Measurements from ENCODE around the gene KLK11. TPM values are rescaled to one million over a fixed set of nuclear protein-coding genes. Genes with fewer than 3 reads are reported as not detected.

The KLK11 gene
- total and polyA plus RNA-seq, 7 donors, result 0.71 to 0.76 TPM; not detected in 5

- Histone ChIP-seq H3K4me3 (no peak overlapping the region), H3K36me3 (no peaks in the 10 kb centered on the region), H3K9me3 (no peaks in the 10 kb centered on the region), H3K27me3 (peaks cover 0 to 64% (median 30%) of the 10 kb centered on the region in 3 donors), H3K27ac (no peak overlapping the region), H3K4me1 (no peaks in the 10 kb centered on the region)
- WGBS, 2 donors, result 60 to 78% methylated on average over 4 of the region's 4 CpGs
- TF ChIP-seq EP300 (IDR thresholded peaks at IDR 0.05) (no peak), POLR2A (IDR thresholded peaks at IDR 0.05) (no peak), POLR2AphosphoS5 (IDR thresholded peaks at IDR 0.05) (no peak)
- TF ChIP-seq, protein P1, sequence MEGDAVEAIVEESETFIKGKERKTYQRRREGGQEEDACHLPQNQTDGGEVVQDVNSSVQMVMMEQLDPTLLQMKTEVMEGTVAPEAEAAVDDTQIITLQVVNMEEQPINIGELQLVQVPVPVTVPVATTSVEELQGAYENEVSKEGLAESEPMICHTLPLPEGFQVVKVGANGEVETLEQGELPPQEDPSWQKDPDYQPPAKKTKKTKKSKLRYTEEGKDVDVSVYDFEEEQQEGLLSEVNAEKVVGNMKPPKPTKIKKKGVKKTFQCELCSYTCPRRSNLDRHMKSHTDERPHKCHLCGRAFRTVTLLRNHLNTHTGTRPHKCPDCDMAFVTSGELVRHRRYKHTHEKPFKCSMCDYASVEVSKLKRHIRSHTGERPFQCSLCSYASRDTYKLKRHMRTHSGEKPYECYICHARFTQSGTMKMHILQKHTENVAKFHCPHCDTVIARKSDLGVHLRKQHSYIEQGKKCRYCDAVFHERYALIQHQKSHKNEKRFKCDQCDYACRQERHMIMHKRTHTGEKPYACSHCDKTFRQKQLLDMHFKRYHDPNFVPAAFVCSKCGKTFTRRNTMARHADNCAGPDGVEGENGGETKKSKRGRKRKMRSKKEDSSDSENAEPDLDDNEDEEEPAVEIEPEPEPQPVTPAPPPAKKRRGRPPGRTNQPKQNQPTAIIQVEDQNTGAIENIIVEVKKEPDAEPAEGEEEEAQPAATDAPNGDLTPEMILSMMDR (IDR thresholded peaks at IDR 0.05), result no peak
- DNase-seq, result peak; percentile 20
- intact Hi-C loops (cut with DNase I), result no loop called here
Measured at GRCh38 chr19:51010066-51010795, 16.2 kb downstream of the KLK11 start.

DNA sequence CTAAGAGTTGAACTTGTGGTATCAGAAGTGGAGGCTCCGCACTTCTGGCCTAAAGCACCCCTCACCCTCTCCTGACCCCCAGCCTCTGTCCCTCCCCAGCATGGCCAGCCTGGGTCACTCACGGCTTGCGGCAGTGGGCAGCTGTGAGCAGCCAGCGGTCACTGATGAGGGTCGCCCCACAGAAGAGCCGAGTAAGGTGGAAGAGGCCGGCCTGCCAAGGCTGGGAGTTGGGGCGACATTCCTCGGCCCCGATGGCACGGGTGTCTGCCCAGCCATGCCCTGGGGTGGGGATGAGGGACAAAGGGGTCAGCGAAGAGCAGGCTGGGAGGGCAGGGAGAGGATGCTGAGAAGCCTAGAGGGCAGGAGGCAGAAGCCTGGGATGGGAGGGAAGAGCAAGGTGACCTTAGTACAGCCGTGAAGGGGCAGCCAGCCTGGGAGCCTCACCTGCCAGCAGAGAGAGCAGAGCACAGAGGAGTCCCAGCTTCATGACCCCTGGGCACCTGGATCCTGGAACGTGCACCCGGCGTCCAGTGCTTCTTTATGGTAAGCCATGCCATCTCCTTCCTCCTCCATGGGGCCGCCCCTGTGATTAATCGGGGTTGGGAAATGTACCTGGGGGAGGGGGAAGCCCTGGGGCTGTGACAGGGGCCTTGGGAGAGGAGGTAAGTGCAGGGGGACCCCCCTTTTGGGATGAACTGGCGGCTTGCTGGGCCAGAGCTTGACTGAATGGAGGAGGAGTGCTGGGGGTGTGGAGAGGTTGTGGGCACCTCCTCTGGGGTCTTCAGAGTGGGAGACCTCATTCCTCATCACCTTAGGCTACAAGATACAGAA, 17.1 kb downstream of the KLK11 start:
- intact Hi-C loops (cut with DNase I), result no loop called here
- DNase-seq, result peak; percentile 44
- Histone ChIP-seq H3K4me1 (no peaks in the 10 kb centered on the region), H3K4me3 (no peak overlapping the region), H3K27ac (no peak overlapping the region), H3K9me3 (no peaks in the 10 kb centered on the region), H3K27me3 (peaks cover 0 to 55% (median 21%) of the 10 kb centered on the region in 3 donors), H3K36me3 (no peaks in the 10 kb centered on the region)
- 72 to 74% methylated on average over 19 of the region's 19 CpGs for WGBS, 2 donors
- TF ChIP-seq, protein P1 (IDR thresholded peaks at IDR 0.05), result no peak
- TF ChIP-seq POLR2AphosphoS5 (IDR thresholded peaks at IDR 0.05) (no peak), POLR2A (IDR thresholded peaks at IDR 0.05) (no peak), EP300 (IDR thresholded peaks at IDR 0.05) (no peak)

DNA sequence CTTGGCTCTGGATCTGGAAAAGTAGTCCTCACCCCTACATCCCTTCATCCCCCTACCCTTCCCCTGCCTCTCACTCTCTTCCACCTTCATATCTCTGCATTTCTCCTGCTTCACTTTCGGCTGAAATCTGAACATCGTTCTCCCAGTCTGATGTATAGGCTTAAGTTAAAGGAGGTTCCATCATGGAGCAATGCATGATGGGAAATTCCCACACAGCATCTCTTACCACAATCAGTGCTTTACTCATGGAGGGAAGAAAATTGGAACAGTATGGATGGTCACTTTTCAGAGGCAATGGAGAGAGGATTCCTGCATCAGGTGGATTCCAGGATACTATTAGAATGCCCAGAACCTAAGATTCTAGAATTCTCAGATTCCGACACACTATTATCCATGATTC, 18.9 kb downstream of the KLK11 start:
- TF ChIP-seq, protein P1 (IDR thresholded peaks at IDR 0.05), result no peak
- no peak for TF ChIP-seq EP300 (IDR thresholded peaks at IDR 0.05)
- TF ChIP-seq POLR2AphosphoS5 (IDR thresholded peaks at IDR 0.05), result no peak
- no peak for TF ChIP-seq POLR2A (IDR thresholded peaks at IDR 0.05)
- WGBS, 2 donors, result 76 to 85% methylated on average over 3 of the region's 3 CpGs
- Histone ChIP-seq H3K27me3 (peaks cover 0 to 53% (median 30%) of the 10 kb centered on the region in 3 donors), H3K9me3 (no peaks in the 10 kb centered on the region), H3K27ac (no peak overlapping the region), H3K4me1 (no peaks in the 10 kb centered on the region), H3K4me3 (no peak overlapping the region), H3K36me3 (no peaks in the 10 kb centered on the region)
- intact Hi-C loops (cut with DNase I), result no loop called here
- no peak for DNase-seq

GRCh38 chr19:51006406-51006805, 20.0 kb downstream of the KLK11 start:
- Histone ChIP-seq H3K4me1 (no peaks in the 10 kb centered on the region), H3K36me3 (no peaks in the 10 kb centered on the region), H3K4me3 (no peak overlapping the region), H3K9me3 (no peaks in the 10 kb centered on the region), H3K27ac (no peak overlapping the region), H3K27me3 (peaks cover 0 to 60% (median 39%) of the 10 kb centered on the region in 3 donors)
- TF ChIP-seq POLR2A (IDR thresholded peaks at IDR 0.05) (no peak), EP300 (IDR thresholded peaks at IDR 0.05) (no peak), POLR2AphosphoS5 (IDR thresholded peaks at IDR 0.05) (no peak)
- TF ChIP-seq, protein P1 (IDR thresholded peaks at IDR 0.05), result no peak
- intact Hi-C loops (cut with DNase I), result no loop called here
- peak; percentile 38 for DNase-seq
- 43 to 59% methylated on average over 8 of the region's 8 CpGs for WGBS, 2 donors

Measured in sigmoid colon (tissue), 7 donors.